Measurements from ENCODE around the gene FARP1.

Gene FARP1

DNA sequence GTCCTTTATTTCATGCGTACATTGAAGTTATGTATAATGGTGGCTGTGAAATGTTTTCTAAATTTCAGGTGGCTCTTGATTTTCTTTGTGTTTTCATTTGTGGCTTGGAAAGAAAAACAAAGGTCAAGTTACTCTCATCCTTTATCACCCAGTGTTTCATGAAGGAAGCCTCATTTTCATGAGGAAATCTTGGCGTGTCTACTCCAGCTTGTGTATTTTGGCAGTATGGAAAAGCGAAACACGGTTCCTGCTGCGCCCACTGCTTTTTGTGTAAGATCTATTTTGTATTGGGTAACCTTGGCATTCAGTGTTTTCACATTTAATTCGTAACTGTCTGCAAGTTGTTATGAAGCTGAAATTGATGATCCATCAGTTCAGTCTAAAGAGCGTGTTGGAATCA is 181.2 kb downstream of the FARP1 start:
- TF ChIP-seq, protein P1, sequence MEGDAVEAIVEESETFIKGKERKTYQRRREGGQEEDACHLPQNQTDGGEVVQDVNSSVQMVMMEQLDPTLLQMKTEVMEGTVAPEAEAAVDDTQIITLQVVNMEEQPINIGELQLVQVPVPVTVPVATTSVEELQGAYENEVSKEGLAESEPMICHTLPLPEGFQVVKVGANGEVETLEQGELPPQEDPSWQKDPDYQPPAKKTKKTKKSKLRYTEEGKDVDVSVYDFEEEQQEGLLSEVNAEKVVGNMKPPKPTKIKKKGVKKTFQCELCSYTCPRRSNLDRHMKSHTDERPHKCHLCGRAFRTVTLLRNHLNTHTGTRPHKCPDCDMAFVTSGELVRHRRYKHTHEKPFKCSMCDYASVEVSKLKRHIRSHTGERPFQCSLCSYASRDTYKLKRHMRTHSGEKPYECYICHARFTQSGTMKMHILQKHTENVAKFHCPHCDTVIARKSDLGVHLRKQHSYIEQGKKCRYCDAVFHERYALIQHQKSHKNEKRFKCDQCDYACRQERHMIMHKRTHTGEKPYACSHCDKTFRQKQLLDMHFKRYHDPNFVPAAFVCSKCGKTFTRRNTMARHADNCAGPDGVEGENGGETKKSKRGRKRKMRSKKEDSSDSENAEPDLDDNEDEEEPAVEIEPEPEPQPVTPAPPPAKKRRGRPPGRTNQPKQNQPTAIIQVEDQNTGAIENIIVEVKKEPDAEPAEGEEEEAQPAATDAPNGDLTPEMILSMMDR (conservative IDR thresholded peaks at IDR 0.05; ENCODE audit: low read depth, low read length): no peak
- Histone ChIP-seq H3K79me2 (ENCODE audit: insufficient read depth, low read depth) (no peaks in the 10 kb centered on the region), H3K4me3 (IDR thresholded peaks at IDR 0.05; ENCODE audit: insufficient read depth, low read depth, low read length) (no peak overlapping the region), H3K9ac (no peak overlapping the region), H3K4me2 (no peak overlapping the region), H3K27me3 (ENCODE audit: insufficient read depth, low read depth) (no peaks in the 10 kb centered on the region), H3K27ac (no peak overlapping the region), H3K36me3 (ENCODE audit: insufficient read depth) (no peaks in the 10 kb centered on the region), H4K20me1 (ENCODE audit: insufficient read depth) (no peaks in the 10 kb centered on the region), H3K4me1 (ENCODE audit: low read depth, poor library complexity, severe bottlenecking) (no peaks in the 10 kb centered on the region), H2AFZ (ENCODE audit: low read depth) (no peak overlapping the region)

- H3K27ac ChIP-seq: no peak overlapping the region
Measured at GRCh38 chr13:98325724-98326123, 182.8 kb downstream of the FARP1 start.

DNA sequence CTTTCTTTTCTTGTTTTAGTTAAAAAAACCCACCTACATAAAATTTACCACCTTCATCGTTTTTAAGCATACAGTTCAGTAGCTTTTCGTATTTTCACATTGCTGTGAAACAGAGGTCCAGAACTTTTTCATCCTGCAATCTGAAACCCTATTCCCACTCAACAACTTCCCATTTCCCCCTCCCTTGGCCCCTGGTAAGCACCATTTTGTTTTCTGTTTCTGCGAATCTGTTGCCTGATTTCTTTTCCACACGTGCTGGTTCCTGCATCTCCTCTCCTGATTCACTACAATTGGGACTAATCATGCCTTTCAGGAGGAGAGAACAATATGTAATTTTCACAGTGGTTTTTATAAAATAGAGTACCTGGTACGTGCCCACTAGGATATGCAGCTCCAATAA is 183.4 kb downstream of the FARP1 start:
- Histone ChIP-seq H3K36me3 (ENCODE audit: insufficient read depth) (no peaks in the 10 kb centered on the region), H3K27ac (no peak overlapping the region), H3K4me3 (IDR thresholded peaks at IDR 0.05; ENCODE audit: insufficient read depth, low read depth, low read length) (no peak overlapping the region), H4K20me1 (ENCODE audit: insufficient read depth) (no peaks in the 10 kb centered on the region), H3K4me2 (no peak overlapping the region), H3K79me2 (ENCODE audit: insufficient read depth, low read depth) (no peaks in the 10 kb centered on the region), H3K9ac (no peak overlapping the region), H2AFZ (ENCODE audit: low read depth) (no peak overlapping the region), H3K4me1 (ENCODE audit: low read depth, poor library complexity, severe bottlenecking) (no peaks in the 10 kb centered on the region), H3K27me3 (ENCODE audit: insufficient read depth, low read depth) (no peaks in the 10 kb centered on the region)
- TF ChIP-seq, protein P1 (conservative IDR thresholded peaks at IDR 0.05; ENCODE audit: low read depth, low read length): no peak

More at GRCh38 chr13:98325724-98326123, 182.8 kb downstream of the FARP1 start:
- H4K20me1 ChIP-seq (ENCODE audit: insufficient read depth): no peaks in the 10 kb centered on the region
- no peak overlapping the region for H3K4me2 ChIP-seq
- no peaks in the 10 kb centered on the region for H3K36me3 ChIP-seq (ENCODE audit: insufficient read depth)
- H3K4me1 ChIP-seq (ENCODE audit: low read depth, poor library complexity, severe bottlenecking): no peaks in the 10 kb centered on the region
- no peaks in the 10 kb centered on the region for H3K79me2 ChIP-seq (ENCODE audit: insufficient read depth, low read depth)
- TF ChIP-seq, protein P1 (conservative IDR thresholded peaks at IDR 0.05; ENCODE audit: low read depth, low read length): no peak
- H3K9ac ChIP-seq: no peak overlapping the region
- H3K27me3 ChIP-seq (ENCODE audit: insufficient read depth, low read depth): no peaks in the 10 kb centered on the region
- H3K4me3 ChIP-seq (IDR thresholded peaks at IDR 0.05; ENCODE audit: insufficient read depth, low read depth, low read length): no peak overlapping the region
- H2AFZ ChIP-seq (ENCODE audit: low read depth): no peak overlapping the region

DNA sequence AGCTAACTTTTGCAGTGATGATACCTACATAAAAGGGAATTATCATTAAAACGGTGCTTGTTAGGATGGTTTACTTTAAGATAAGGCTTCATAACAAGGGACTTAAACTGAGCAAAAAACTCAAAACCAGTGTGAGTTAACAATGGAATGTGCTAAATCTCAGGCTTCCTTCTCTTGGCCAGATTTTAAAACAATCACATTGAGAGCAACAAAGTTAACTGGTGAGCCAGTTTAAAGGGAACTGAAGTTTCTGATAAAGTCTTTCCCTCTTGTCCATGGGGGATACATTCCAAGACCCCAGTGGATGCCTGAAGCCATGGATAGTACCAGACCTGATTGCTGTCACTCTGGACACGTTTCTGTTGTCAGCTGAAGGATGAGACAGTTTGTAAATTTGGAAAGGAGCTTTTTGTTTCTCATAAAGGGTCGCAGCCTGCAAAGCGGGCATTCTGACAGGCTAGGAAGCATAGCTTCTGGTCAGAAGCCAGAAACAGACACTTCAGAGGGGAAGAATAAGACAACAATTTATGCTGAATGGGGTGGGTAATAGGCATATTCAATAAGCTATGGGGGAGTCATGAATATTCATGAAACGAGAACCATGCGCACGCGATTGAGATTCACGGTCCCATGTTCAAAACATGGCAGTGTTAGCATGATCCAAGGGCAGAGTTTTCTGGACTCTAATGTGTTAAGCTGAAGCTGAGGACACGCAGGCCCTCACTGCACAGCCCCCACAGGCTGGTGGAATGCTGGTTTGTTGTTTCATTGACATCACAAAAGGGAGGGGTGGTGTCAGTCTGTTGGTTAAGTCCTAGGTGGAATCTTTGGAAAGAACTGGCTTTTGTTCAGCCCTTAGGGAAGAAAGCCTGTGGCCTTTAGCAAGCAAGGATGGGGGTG is 184.7 kb downstream of the FARP1 start:
- Histone ChIP-seq H2AFZ (ENCODE audit: low read depth) (no peak overlapping the region), H3K4me2 (no peak overlapping the region), H4K20me1 (ENCODE audit: insufficient read depth) (no peaks in the 10 kb centered on the region), H3K27ac (no peak overlapping the region), H3K4me3 (IDR thresholded peaks at IDR 0.05; ENCODE audit: insufficient read depth, low read depth, low read length) (no peak overlapping the region), H3K9ac (no peak overlapping the region), H3K36me3 (ENCODE audit: insufficient read depth) (no peaks in the 10 kb centered on the region), H3K4me1 (ENCODE audit: low read depth, poor library complexity, severe bottlenecking) (no peaks in the 10 kb centered on the region), H3K79me2 (ENCODE audit: insufficient read depth, low read depth) (no peaks in the 10 kb centered on the region), H3K27me3 (ENCODE audit: insufficient read depth, low read depth) (no peaks in the 10 kb centered on the region)
- TF ChIP-seq, protein P1 (conservative IDR thresholded peaks at IDR 0.05; ENCODE audit: low read depth, low read length): no peak
